Measurements from ENCODE around the gene UBXN7.

UBXN7 gene

GRCh38 chr3:196340466-196340865, 91.8 kb downstream of the UBXN7 start:
- Histone ChIP-seq H3K27me3 (ENCODE audit: control insufficient read depth, insufficient read depth, low read length) (no peaks in the 10 kb centered on the region), H3K4me1 (ENCODE audit: control insufficient read depth, insufficient read depth, low read length) (peaks cover 1% of the 10 kb centered on the region; the same call in 1 of the 2 replicates), H3K9me3 (ENCODE audit: control insufficient read depth, insufficient read depth, low read length) (no peaks in the 10 kb centered on the region), H3K4me3 (ENCODE audit: low read length) (no peak overlapping the region), H3K36me3 (ENCODE audit: control insufficient read depth, insufficient read depth, low read length) (no peaks in the 10 kb centered on the region; the same call in 1 of the 2 replicates), H3K27ac (ENCODE audit: low read length) (no peak overlapping the region)
- no CpG with 5 or more reads among the region's 2 CpGs for WGBS (ENCODE audit: insufficient coverage, insufficient read length)
- no peak for DNase-seq (ENCODE audit: low read depth, low spot score)

- Histone ChIP-seq H3K27me3 (ENCODE audit: control insufficient read depth, insufficient read depth, low read length) (no peaks in the 10 kb centered on the region), H3K27ac (ENCODE audit: low read length) (no peak overlapping the region), H3K36me3 (ENCODE audit: control insufficient read depth, insufficient read depth, low read length) (no peaks in the 10 kb centered on the region), H3K9me3 (ENCODE audit: control insufficient read depth, insufficient read depth, low read length) (no peaks in the 10 kb centered on the region), H3K4me3 (ENCODE audit: low read length) (no peak overlapping the region), H3K4me1 (ENCODE audit: control insufficient read depth, insufficient read depth, low read length) (no peaks in the 10 kb centered on the region; the same call in 1 of the 2 replicates)
- WGBS (ENCODE audit: insufficient coverage, insufficient read length), result no CpG with 5 or more reads among the region's 21 CpGs
- no peak for DNase-seq (ENCODE audit: low read depth, low spot score)
Measured at GRCh38 chr3:196339493-196340254, 92.6 kb downstream of the UBXN7 start.

GRCh38 chr3:196339044-196339443, 93.2 kb downstream of the UBXN7 start:
- Histone ChIP-seq H3K36me3 (ENCODE audit: control insufficient read depth, insufficient read depth, low read length) (no peaks in the 10 kb centered on the region), H3K9me3 (ENCODE audit: control insufficient read depth, insufficient read depth, low read length) (no peaks in the 10 kb centered on the region), H3K4me3 (ENCODE audit: low read length) (no peak overlapping the region), H3K4me1 (ENCODE audit: control insufficient read depth, insufficient read depth, low read length) (no peaks in the 10 kb centered on the region; the same call in 1 of the 2 replicates), H3K27me3 (ENCODE audit: control insufficient read depth, insufficient read depth, low read length) (no peaks in the 10 kb centered on the region), H3K27ac (ENCODE audit: low read length) (no peak overlapping the region)
- no peak for DNase-seq (ENCODE audit: low read depth, low spot score)
- WGBS (ENCODE audit: insufficient coverage, insufficient read length), result no CpG with 5 or more reads among the region's 6 CpGs

- H3K27me3 ChIP-seq (ENCODE audit: control insufficient read depth, insufficient read depth, low read length), result no peaks in the 10 kb centered on the region
- H3K27ac ChIP-seq (ENCODE audit: low read length), result no peak overlapping the region
- no peak overlapping the region for H3K4me3 ChIP-seq (ENCODE audit: low read length)
- DNase-seq (ENCODE audit: low read depth, low spot score), result no peak
- H3K36me3 ChIP-seq (ENCODE audit: control insufficient read depth, insufficient read depth, low read length), result no peaks in the 10 kb centered on the region
- no peaks in the 10 kb centered on the region; the same call in 1 of the 2 replicates for H3K4me1 ChIP-seq (ENCODE audit: control insufficient read depth, insufficient read depth, low read length)
- no CpG with 5 or more reads among the region's 17 CpGs for WGBS (ENCODE audit: insufficient coverage, insufficient read length)
- H3K9me3 ChIP-seq (ENCODE audit: control insufficient read depth, insufficient read depth, low read length), result no peaks in the 10 kb centered on the region
Measured at GRCh38 chr3:196336319-196337145, 95.7 kb downstream of the UBXN7 start.

- Histone ChIP-seq H3K4me1 (ENCODE audit: control insufficient read depth, insufficient read depth, low read length) (no peaks in the 10 kb centered on the region; the same call in 1 of the 2 replicates), H3K27me3 (ENCODE audit: control insufficient read depth, insufficient read depth, low read length) (no peaks in the 10 kb centered on the region), H3K9me3 (ENCODE audit: control insufficient read depth, insufficient read depth, low read length) (no peaks in the 10 kb centered on the region), H3K4me3 (ENCODE audit: low read length) (no peak overlapping the region), H3K27ac (ENCODE audit: low read length) (no peak overlapping the region), H3K36me3 (ENCODE audit: control insufficient read depth, insufficient read depth, low read length) (no peaks in the 10 kb centered on the region)
- DNase-seq (ENCODE audit: low read depth, low spot score), result no peak
- WGBS (ENCODE audit: insufficient coverage, insufficient read length), result no CpG with 5 or more reads among the region's 12 CpGs
Measured at GRCh38 chr3:196335503-196335948, 96.7 kb downstream of the UBXN7 start.

GRCh38 chr3:196334982-196335381, 97.2 kb downstream of the UBXN7 start:
- no peaks in the 10 kb centered on the region for H3K36me3 ChIP-seq (ENCODE audit: control insufficient read depth, insufficient read depth, low read length)
- H3K9me3 ChIP-seq (ENCODE audit: control insufficient read depth, insufficient read depth, low read length), result no peaks in the 10 kb centered on the region
- no peaks in the 10 kb centered on the region; the same call in 1 of the 2 replicates for H3K4me1 ChIP-seq (ENCODE audit: control insufficient read depth, insufficient read depth, low read length)
- DNase-seq (ENCODE audit: low read depth, low spot score), result no peak
- no peak overlapping the region for H3K27ac ChIP-seq (ENCODE audit: low read length)
- no peaks in the 10 kb centered on the region for H3K27me3 ChIP-seq (ENCODE audit: control insufficient read depth, insufficient read depth, low read length)
- H3K4me3 ChIP-seq (ENCODE audit: low read length), result no peak overlapping the region
- no CpG with 5 or more reads among the region's 1 CpG for WGBS (ENCODE audit: insufficient coverage, insufficient read length)

GRCh38 chr3:196332168-196332567, 100.1 kb downstream of the UBXN7 start:
- no peaks in the 10 kb centered on the region for H3K36me3 ChIP-seq (ENCODE audit: control insufficient read depth, insufficient read depth, low read length)
- no peak overlapping the region for H3K27ac ChIP-seq (ENCODE audit: low read length)
- 0 out of 2 replicates have a peak, but pooled peaks cover 2% of the 10 kb centered on the region for H3K4me1 ChIP-seq (ENCODE audit: control insufficient read depth, insufficient read depth, low read length)
- no peak overlapping the region for H3K4me3 ChIP-seq (ENCODE audit: low read length)
- H3K27me3 ChIP-seq (ENCODE audit: control insufficient read depth, insufficient read depth, low read length), result no peaks in the 10 kb centered on the region
- no CpG with 5 or more reads among the region's 8 CpGs for WGBS (ENCODE audit: insufficient coverage, insufficient read length)
- H3K9me3 ChIP-seq (ENCODE audit: control insufficient read depth, insufficient read depth, low read length), result no peaks in the 10 kb centered on the region
- no peak for DNase-seq (ENCODE audit: low read depth, low spot score)

GRCh38 chr3:196327405-196327804, 104.8 kb downstream of the UBXN7 start:
- no peak for DNase-seq (ENCODE audit: low read depth, low spot score)
- H3K9me3 ChIP-seq (ENCODE audit: control insufficient read depth, insufficient read depth, low read length), result no peaks in the 10 kb centered on the region
- WGBS (ENCODE audit: insufficient coverage, insufficient read length), result no CpG with 5 or more reads among the region's 6 CpGs
- H3K4me3 ChIP-seq (ENCODE audit: low read length), result no peak overlapping the region
- H3K36me3 ChIP-seq (ENCODE audit: control insufficient read depth, insufficient read depth, low read length), result no peaks in the 10 kb centered on the region
- 0 out of 2 replicates have a peak, but pooled peaks cover 2% of the 10 kb centered on the region for H3K4me1 ChIP-seq (ENCODE audit: control insufficient read depth, insufficient read depth, low read length)
- H3K27ac ChIP-seq (ENCODE audit: low read length), result no peak overlapping the region
- no peaks in the 10 kb centered on the region for H3K27me3 ChIP-seq (ENCODE audit: control insufficient read depth, insufficient read depth, low read length)

GRCh38 chr3:196326936-196327335, 105.3 kb downstream of the UBXN7 start:
- DNase-seq (ENCODE audit: low read depth, low spot score), result no peak
- Histone ChIP-seq H3K4me1 (ENCODE audit: control insufficient read depth, insufficient read depth, low read length) (0 out of 2 replicates have a peak, but pooled peaks cover 2% of the 10 kb centered on the region), H3K36me3 (ENCODE audit: control insufficient read depth, insufficient read depth, low read length) (no peaks in the 10 kb centered on the region), H3K27ac (ENCODE audit: low read length) (no peak overlapping the region), H3K4me3 (ENCODE audit: low read length) (no peak overlapping the region), H3K27me3 (ENCODE audit: control insufficient read depth, insufficient read depth, low read length) (no peaks in the 10 kb centered on the region), H3K9me3 (ENCODE audit: control insufficient read depth, insufficient read depth, low read length) (no peaks in the 10 kb centered on the region)
- WGBS (ENCODE audit: insufficient coverage, insufficient read length), result no CpG with 5 or more reads among the region's 9 CpGs

- Histone ChIP-seq H3K4me3 (ENCODE audit: low read length) (no peak overlapping the region), H3K4me1 (ENCODE audit: control insufficient read depth, insufficient read depth, low read length) (0 out of 2 replicates have a peak, but pooled peaks cover 2% of the 10 kb centered on the region), H3K36me3 (ENCODE audit: control insufficient read depth, insufficient read depth, low read length) (no peaks in the 10 kb centered on the region), H3K27ac (ENCODE audit: low read length) (no peak overlapping the region), H3K9me3 (ENCODE audit: control insufficient read depth, insufficient read depth, low read length) (no peaks in the 10 kb centered on the region), H3K27me3 (ENCODE audit: control insufficient read depth, insufficient read depth, low read length) (no peaks in the 10 kb centered on the region)
- DNase-seq (ENCODE audit: low read depth, low spot score), result no peak
- no CpG with 5 or more reads among the region's 11 CpGs for WGBS (ENCODE audit: insufficient coverage, insufficient read length)
Measured at GRCh38 chr3:196323691-196324090, 108.5 kb downstream of the UBXN7 start.
